GM19023 (cell line): ENCODE results near the gene CNPY2.
"Not testable (repeated sequence)": the region's sequence is repeated elsewhere in the genome, so short reads cannot be mapped to it uniquely, and the experiment has no call there.

Experiments
- ATAC-seq: cut with Tn5 transposase; IDR thresholded peaks from one replicate; pipeline ENCODE4 v1.9.1; 2021; ENCODE audit warnings: mild to moderate bottlenecking, moderate library complexity; ENCODE audit not compliant: unreplicated experiment

Gene CNPY2

DNA sequence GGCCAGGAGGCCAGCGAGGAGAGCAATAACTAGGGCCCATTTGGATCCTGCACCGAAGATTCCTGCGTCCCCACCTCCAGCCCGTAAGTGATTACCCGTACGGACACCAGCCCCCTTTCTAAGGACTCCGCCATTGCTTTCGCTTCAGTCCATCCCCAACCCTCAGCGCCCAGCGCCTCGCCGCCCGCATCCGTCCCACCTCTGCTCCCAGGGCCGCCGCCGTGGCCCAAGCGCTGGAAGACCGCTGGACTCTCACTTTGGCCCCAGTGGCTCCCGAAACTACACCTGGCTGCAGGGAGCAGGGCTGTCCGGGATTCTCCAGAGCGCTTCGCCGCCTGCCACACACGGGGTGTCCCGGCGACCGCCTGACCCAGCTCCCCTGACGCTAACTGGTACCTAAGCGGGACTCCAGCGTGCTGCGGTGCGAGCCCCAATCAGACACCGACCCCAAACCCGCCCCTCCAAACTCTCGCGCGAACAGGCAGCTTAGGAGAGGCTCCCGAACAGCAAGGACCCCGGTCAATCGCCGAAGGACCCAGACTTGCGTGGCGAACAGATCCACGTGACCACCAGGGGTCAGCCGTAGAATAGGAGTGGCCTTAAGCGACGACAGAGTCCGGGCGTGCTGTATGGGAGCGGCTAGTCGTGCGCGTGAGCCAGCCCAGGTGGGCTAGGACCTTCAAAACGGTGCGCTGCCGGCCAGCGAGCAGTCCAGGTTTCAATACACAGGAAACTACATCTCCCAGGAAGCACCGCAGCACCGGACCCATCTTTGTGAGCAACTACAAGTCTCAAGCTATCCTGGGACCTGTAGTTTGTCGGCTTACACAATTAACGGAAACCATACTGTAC, at the start of gene CNPY2:
Gene CNPY2 (minus strand): TSS at position 367 of the 852 bp plus-strand sequence. CDS start 771 bp downstream, outside the sequence.
- ATAC-seq: peak; percentile 89

DNA sequence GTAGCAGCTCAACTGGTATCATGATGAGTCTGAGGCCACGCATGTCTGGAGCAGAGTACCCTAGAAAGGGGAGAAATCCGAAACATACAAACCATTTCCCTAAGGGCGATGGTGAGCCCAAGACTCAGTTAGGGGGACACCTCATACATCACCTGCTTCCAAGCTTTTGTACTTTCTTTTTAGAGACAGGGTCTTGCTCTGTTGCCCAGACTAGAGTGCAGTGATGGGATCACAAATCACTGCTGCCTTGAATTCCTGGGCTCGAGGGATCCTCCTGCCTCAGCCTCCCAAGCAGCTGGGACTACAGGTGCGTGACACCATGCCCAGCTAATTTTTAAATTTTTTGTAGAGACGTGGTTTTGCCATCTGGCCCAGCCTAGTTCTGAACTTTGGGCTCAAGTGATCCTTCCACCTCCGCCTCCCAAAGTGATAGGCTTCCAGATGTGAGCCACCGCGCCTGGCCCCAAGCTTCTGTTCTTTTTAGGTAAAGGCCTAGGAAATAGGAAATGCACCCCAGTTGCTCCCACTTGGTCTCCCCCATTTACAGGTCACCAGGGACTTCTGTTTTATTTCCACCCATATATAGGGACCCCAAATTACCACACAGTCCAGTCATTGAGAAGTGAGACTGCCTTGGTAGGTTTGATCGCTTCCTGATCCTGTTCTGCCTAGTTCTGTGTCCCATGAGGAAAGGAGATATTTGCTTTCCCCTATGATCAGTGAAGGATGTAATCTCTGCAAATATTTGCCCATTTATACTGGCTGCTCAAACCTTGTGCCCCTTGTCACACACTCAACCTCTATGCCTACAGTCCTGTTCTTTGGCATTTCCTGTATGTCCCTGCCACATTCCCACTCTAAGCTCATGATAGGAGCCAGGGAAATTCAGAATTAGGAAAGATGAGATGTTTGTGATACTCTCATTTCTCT, 46.6 kb upstream of the CNPY2 start, which contains the start of gene APOF:
Gene APOF (minus strand): TSS at position 728 of the 930 bp plus-strand sequence. CDS start 112 bp downstream, at position 616.
- no peak for ATAC-seq

DNA sequence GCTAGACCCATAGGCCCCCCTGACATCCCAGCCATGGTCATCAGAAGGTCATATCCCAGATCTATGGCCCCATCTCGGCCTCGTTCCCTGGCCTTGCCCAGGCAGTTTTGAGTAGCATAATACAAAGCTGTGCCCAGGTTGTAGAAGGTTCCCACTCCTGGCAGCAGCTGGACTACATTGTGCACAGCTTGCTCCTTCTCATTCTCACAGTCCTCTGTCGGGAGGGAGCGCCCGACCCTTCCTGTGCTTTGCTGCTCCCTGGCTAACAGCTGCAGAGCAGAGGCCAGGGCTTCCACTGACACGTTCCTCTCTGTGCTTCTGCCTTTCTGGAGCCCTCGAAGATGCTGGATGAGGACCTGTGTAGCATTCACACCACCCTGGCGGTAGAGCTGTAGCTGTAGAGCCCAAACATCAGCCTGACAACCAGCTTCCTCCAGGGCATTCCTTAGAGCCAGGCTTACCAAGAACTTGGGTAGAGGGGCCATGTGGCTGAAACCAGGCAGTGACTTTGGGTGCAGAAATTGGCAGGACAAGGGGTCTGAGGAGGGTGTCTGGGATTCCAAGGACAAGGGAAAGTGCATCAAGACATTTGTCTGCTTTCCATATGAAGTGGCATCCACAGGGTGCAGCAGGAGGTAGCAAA, 45.8 kb upstream of the CNPY2 start:
- no peak for ATAC-seq

DNA sequence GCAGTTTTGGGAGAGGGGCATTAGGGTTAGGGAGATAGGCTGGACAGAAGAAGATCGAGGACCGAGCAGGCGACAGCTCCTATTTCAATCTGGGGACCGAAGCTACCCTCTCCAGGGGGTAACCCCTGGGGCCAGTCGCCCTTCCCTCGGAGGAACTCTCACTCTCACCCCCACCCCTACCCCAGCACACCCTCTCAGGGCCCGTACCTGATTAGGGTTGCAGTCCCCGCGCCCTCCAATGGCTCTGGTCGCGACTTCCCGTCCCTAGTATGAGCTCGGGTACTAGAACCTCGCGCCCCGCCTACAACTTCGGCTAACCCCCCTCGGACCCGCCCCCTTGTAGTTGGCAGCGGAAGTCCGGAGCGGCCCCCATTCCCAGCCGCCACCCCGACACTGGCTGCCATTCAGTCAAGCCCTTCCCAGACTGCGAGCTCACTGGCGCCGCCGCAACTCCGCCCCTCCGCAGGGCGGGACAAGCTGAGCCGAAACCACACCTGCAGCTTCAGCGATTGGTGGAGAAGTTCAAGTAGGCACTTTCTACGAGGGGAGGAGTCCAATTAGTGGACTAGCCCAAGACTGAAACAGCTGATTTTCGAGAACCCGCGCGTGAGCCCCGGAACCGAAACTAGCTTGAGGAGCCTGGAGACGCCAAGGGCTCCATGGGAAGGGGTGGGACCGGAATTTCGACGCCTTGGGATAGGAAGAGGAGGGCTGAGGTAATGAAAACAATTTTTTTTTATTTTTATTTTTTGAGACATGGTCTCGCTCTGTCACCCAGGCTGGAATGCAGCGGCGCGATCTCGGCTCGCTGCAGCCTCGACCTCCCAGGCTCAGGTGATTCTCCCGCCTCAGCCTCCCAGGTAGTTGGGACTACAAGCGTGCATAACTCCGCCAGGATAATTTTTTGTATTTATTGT, 44.3 kb upstream of the CNPY2 start, which contains the start of gene STAT2:
Gene STAT2 (minus strand): TSS at position 257 of the 917 bp plus-strand sequence. CDS start 3,536 bp downstream, outside the sequence.
- ATAC-seq: peak; percentile 97

DNA sequence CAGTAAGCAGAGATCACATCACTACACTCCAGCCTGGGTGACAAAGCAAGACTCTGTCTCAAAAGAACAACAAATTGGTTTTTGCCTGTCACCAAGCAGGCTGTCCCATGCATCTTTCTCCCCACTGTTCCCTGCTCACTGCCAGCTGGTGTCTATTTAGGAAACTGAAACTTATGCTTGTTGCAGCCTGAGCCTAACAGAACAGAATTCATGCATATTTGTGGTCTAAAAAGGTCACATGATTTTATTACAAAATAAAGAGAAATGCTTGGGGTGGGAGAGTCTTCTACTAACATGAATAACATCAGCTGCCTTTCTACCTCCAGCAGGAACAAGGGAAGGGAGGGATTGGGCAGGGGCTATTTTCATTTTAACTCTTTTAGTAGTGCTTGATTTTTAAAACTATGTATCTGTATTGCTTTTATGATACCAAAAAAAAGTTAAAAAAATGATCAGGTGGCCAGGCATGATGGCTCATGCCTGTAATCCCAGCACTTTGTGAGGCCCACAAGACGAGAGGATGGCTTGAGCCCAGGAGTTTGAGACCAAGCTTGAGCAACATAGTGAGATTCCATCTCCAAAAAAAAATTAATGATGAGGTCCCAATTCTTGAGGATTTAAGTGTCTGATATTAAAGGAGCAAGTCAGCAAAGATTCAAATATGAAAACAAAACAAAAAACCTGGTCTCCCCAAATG, 43.2 kb upstream of the CNPY2 start:
- ATAC-seq: no peak

DNA sequence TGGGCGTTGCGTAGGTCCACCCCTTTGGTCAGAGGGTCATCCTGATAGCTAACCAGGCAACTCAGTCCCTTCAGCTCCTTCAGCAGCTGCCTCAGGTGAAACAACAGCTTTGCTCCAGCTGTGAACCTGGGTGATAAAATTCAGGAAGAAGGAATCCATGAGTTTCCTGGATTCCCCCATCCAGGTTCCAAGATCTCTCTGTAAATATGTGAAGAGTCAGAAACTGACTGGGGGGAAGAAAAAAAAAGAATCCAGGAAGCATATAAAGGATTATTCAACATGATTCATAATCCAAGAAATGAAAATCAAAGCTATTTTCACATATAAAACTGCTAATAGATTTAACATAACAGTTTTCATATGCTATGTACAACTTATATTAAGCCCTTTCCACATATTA, 35.5 kb upstream of the CNPY2 start:
- ATAC-seq: no peak

DNA sequence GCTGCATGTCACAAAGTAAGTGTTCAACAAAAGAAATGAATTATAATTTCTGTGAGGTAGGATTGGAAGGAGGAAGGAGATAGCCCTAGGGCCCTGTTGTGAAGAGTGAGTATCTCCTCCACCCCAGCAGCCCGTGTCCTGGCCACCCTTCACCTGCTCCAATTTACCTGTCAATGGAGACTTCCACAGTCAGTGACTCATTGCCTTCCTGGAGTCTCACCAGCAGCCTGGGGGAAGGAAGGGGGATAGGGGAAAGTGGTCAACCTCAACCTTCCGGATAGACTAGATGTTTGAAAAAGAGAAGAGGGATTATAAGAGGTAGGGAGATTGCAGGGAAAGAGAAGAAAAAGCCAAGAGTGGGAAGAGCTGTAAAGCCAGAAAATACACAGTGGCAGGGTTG, 34.9 kb upstream of the CNPY2 start:
- no peak for ATAC-seq

DNA sequence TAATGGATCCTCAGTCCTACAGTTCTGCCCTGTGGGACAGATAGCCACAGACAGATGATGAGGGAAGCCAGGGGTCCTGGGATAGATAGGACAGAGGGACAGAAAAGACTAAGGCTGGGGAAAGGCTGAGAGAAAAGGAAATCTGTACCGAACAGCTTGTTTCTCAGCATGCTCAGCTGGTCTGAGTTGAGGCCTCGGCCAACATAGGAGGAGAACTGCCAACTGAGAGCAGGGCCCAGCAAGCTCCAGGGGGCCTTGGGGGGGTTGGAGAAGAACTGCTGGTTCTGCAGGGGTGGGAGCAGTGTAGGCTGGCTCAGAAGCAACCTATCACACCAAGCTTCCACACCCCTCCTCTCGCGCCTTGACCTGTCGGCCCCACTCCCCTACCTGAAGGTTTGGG, 33.0 kb upstream of the CNPY2 start:
- no peak for ATAC-seq

DNA sequence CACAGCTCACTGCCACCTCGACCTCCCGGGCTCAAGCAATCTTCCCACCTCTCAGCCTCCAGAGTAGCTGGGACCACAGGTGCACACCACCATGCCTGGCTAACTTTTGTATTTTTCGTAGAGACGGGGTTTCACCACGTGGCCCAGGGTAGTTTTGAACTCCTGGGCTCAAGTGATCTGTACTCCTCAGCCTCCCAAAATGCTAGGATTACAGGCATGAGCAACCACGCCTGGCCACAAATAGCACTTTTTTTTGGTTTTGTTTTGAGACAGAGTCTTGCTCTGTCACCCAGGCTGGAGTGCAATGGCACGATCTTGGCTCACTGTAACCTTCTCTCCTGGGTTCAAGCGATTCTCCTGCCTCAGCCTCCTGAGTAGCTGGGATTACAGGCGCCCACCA, 31.5 kb upstream of the CNPY2 start:
- ATAC-seq: not testable (repeated sequence)

DNA sequence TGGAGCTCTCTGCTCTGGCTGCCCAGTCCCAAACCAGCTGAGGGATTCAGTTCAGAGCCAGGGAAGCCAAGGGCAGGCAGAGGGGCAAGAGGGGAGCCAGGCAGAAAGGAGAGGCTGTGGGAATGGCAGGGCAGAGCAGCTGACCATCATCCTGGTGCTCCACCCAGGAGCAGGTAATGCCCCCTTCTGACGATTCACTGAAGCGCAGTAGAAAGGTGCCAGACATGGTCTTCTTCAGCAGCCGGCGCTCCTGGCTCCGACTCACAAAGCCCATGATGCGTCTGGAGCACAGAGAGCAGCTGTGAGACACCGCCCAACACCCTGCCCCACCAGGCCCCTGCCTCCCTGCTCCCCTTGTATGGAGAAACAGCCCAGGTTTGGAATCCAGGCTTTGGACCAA, 30.9 kb upstream of the CNPY2 start:
- ATAC-seq: no peak

DNA sequence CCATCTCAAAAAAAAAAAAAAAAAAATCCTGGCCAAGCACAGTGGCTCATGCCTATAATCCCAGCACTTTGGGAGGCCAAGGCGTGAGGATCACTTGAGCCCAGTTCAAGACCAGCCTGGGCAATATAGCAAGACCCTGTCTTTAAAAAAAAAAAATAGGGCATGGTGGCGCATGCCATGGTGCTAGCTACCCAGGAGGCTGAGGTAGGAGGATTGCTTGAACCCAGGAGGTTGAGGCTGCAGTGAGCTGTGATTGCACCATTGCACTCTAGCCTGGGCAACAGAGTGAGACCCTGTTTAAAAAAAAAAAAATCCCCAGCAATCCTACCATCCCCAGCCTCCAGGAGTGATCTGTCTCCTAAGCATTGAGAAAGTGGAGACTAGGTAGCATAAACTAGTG, 26.5 kb upstream of the CNPY2 start:
- not testable (repeated sequence) for ATAC-seq

DNA sequence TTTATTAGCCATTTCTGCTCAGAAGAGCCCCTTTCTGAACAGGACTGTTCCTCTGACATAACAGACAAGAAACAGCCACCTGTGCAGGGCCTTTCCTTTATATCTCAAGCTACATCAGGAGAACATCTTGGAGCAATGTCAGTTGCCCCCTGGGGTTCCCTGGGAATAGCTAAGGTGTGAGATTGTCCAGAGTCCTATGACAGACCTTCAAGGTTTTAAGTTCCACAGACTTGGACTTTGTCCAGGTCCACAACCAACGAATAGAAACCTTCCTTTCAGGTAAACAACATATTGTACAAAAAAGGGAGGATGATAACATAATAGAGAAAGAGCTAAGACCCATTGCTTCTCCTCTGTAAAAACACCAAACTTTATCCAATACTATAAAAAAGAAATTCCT, 25.8 kb upstream of the CNPY2 start:
- ATAC-seq: no peak

DNA sequence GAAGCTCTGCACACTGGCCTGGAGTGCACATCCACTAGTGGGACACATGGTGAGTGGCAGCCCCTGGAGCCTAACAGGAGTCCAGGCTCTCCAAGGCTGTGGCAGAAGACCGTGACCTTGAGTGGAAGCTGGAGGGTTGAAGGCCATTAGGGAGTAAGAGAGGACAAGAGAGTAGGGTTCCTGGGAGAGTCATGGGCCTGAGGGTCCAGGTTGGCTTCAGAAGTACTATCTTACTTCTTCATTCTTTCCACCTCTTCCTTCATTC, 23.3 kb upstream of the CNPY2 start:
- ATAC-seq: no peak

DNA sequence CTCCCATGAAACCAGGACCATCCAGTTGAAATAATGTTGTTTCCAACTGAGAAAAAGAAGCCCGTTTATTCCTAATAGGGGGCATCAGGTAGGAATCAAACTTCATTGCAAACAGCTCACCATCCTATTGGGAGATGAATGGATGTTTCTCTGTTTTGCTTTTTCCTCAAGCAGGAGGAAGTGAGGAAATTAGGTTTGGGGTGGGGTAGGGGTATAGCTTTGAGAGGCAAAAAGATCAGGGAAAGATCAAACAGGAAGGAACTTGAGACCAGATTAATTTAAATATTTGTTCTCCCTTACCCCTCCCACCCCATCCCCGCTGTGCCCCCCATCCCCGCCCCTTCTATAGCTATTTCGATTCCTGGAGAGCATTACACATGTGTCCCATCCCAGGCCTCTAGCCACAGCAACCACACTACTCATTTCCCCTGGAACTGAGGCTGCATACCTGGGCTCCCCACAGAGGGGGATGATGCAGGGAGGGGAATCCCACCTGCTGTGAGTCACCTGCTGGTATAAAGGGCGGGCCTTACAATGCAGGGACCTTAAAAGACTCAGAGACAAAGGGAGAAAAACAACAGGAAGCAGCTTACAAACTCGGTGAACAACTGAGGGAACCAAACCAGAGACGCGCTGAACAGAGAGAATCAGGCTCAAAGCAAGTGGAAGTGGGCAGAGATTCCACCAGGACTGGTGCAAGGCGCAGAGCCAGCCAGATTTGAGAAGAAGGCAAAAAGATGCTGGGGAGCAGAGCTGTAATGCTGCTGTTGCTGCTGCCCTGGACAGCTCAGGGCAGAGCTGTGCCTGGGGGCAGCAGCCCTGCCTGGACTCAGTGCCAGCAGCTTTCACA, 22.7 kb upstream of the CNPY2 start, which contains the start of gene IL23A:
Gene IL23A (plus strand): TSS at position 577 of the 850 bp plus-strand sequence. CDS start 161 bp downstream, at position 738.
- ATAC-seq: peak; percentile 40

DNA sequence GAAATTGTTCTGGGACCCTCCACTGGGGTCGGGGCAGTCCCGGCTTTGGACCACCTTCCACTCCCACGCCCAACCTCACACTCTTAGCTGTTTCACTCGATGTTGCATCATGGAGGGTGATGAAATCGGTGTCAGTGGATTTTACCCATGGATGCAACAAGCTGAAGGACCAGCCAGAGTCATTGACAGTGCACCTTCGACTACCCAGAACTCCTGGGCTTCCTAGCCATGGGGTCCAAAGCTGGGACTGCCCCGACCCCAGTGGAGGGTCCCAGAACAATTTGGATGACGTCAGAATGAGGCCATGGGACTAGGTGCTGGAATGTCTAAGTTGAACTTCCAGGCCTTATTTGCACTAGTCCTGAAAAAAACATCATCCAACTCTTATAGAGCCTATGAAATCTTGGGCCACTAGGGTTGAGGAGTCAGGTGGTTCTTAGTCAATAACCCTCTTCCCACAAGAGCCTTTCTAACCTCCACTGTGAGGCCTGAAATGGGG, 22.0 kb upstream of the CNPY2 start:
- no peak for ATAC-seq

DNA sequence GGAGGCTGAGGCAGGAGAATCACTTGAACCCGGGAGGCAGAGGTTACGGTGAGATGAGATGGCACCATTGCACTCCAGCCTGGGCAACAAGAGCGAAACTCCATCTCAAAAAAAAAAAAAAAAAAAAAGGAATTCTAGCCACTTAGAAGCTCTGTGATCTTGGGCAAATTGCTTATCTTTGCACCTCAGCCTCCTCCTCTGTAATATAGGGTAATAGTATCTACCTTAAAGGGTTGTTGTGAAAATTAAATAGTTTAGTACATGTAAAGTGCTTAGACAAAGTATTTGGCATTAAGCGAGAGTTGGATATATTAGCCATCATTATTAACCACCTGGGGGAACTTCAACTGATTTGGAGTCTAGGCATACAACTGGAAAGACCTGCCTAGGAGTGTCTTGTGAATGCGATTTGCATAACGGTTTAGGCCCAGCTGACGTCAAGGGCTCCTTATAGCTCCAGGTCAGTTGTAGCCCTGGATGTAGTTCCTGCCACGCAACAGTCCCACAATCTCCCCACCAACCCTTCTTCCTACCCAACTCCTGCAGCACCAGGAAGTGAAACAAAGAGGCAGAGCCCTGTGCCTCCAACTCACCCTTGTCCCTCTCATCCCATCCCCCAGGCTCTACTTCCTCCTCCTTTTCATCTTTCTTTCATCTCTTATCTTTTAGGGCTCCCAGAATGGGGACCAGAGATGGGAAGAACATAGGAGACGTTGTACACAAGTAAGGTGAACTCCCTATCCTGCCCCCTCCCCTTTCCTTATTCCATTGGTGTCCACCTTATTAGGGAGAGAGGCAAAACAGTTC, 20.8 kb upstream of the CNPY2 start:
- ATAC-seq: no peak

DNA sequence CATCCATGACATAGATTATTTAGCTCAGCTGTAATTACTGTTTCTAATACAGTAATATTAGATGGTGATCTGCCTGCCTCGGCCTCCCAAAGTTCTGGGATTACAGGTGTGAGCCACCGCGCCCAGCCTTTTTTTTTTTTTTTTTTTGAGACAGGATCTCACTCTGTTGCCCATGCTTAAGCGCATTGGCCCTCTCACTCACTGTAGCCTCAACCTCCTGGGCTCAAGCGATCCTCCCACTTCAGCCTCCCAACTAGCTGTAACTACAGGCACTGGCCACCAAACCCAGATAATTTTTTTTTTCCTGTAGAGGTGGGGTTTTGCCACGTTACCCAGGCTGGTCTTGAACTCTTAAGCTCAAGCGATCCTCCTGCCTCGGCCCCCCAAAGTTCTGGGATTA, 19.7 kb upstream of the CNPY2 start:
- ATAC-seq: not testable (repeated sequence)

DNA sequence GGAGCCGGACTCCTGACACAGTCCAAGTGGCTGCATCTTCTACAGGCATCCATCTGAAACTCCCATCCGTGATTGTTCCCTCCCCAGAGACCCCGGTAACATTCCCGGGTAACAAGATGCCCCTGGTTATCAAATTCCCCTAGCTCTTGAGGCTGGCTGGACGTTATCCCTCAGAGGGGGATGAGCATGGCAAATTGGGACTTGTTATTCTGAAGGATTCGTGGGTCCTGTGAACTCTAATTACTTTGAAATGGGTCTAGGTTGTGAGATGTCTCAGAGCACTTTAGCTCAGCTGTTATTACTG, 18.7 kb upstream of the CNPY2 start:
- ATAC-seq: no peak
